Esophagus muscularis mucosa (tissue), 4 donors: ENCODE data around the gene CMTR1.

Source experiments
- EP300 ChIP-seq: sonication (generic); formaldehyde crosslinking; IDR thresholded peaks from one replicate; pipeline ENCODE4 v1.6.1; 2017; ENCODE audit warnings: antibody characterized with exemption
- POLR2A ChIP-seq: fragments of 450-650 bp; IDR thresholded peaks from one replicate; pipeline ENCODE4 v1.6.1; 2017; ENCODE audit warnings: antibody characterized with exemption, moderate library complexity, mild to moderate bottlenecking, low read depth
- POLR2AphosphoS5 ChIP-seq, 2 donors: sonication (generic); formaldehyde crosslinking; IDR thresholded peaks; one replicate each; pipeline ENCODE4 v1.6.1; 2017; ENCODE audit warnings: antibody characterized with exemption in 2 of 2
- TF ChIP-seq, protein P1 (sequence below), 3 experiments: fragments of 200-600 bp in 2 of 3; fragments of 450-650 bp in 1 of 3; sonication (generic) in 2 of 3; IDR thresholded peaks; one replicate each; pipeline ENCODE4 v1.5.1; 2017 to 2019; ENCODE audit warnings: antibody characterized with exemption in 3 of 3, mild to moderate bottlenecking in 2 of 3, moderate library complexity in 1 of 3

DNA sequence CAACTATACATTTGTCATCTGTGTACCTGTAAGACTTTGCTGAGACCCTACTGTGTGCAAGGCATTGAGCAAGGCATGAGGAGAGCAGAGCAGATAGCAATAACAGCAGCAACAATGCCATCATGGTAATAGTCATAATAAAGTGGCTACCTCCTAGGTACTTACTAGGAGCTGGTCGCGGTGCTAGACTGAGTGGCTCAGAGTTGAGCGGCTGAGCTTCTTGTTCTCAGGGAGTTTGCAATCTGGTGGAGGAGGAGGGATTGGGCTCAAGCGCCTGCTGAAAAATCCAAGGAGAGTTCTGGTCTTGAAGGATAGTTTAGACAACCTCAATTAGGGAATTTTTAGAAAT is 91.9 kb downstream of the CMTR1 start:
- TF ChIP-seq POLR2A = no peak
- TF ChIP-seq, protein P1, sequence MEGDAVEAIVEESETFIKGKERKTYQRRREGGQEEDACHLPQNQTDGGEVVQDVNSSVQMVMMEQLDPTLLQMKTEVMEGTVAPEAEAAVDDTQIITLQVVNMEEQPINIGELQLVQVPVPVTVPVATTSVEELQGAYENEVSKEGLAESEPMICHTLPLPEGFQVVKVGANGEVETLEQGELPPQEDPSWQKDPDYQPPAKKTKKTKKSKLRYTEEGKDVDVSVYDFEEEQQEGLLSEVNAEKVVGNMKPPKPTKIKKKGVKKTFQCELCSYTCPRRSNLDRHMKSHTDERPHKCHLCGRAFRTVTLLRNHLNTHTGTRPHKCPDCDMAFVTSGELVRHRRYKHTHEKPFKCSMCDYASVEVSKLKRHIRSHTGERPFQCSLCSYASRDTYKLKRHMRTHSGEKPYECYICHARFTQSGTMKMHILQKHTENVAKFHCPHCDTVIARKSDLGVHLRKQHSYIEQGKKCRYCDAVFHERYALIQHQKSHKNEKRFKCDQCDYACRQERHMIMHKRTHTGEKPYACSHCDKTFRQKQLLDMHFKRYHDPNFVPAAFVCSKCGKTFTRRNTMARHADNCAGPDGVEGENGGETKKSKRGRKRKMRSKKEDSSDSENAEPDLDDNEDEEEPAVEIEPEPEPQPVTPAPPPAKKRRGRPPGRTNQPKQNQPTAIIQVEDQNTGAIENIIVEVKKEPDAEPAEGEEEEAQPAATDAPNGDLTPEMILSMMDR (IDR thresholded peaks at IDR 0.05) = no peak
- TF ChIP-seq POLR2AphosphoS5 (IDR thresholded peaks at IDR 0.05) = no peak
- TF ChIP-seq EP300 = no peak
